Thoracic aorta (tissue), 2 donors: ENCODE results near the gene SLCO4A1. TPM values are rescaled to one million over a fixed set of nuclear protein-coding genes. Genes with fewer than 3 reads are reported as not detected.

Source experiments
- ATAC-seq: fragments of 150-250 bp; one replicate; pipeline ENCODE4 v1.8.0; 2017; ENCODE audit warnings: low read depth; ENCODE audit not compliant: insufficient number of reproducible peaks, low FRiP score
- DNase-seq: peaks from one replicate; pipeline ENCODE4 v3.0.0-alpha.2; 2020; ENCODE audit warnings: low spot score
- H3K27ac ChIP-seq, 2 donors: fragments of 200-600 bp; sonication (generic); 1 replicate in 1 of 2; 2 replicates in 1 of 2; pipeline ENCODE4 v1.5.1; 2016; ENCODE audit warnings: mild to moderate bottlenecking in 2 of 2, moderate library complexity in 2 of 2
- H3K27me3 ChIP-seq: fragments of 200-600 bp; sonication (generic); replicated peaks from 2 replicates; pipeline ENCODE4 v1.6.0; 2016; ENCODE audit warnings: mild to moderate bottlenecking; ENCODE audit not compliant: insufficient read depth
- H3K36me3 ChIP-seq: fragments of 200-600 bp; sonication (generic); one replicate; pipeline ENCODE4 v1.5.1; 2016
- H3K4me1 ChIP-seq, 2 donors: fragments of 200-600 bp; sonication (generic); 1 replicate in 1 of 2; 2 replicates in 1 of 2; pipeline versions ENCODE4 v1.5.1 to v1.6.0; 2016; ENCODE audit warnings: low read depth in 2 of 2, mild to moderate bottlenecking in 1 of 2; ENCODE audit not compliant: control insufficient read depth in 1 of 2
- H3K4me3 ChIP-seq: fragments of 200-600 bp; sonication (generic); 2 replicates; pipeline ENCODE4 v1.5.1; 2016; ENCODE audit warnings: mild to moderate bottlenecking
- H3K9me3 ChIP-seq: fragments of 200-600 bp; sonication (generic); 2 replicates; pipeline ENCODE4 v1.5.1; 2016
- CTCF ChIP-seq: fragments of 200-600 bp; sonication (generic); IDR thresholded peaks from one replicate; pipeline ENCODE4 v1.5.1; 2019; ENCODE audit warnings: antibody characterized with exemption
- total RNA-seq, 2 donors: library from RNA; depleted of rRNA; stranded (reverse); fragments of >200 nt; gene quantifications; one replicate each; pipeline versions ENCODE4 v1.1.0 to v1.2.3, GENCODE V29; 2016

The SLCO4A1 gene
- total RNA-seq, 2 donors from 2014 or later, result 22.1 to 26.0 TPM

- Histone ChIP-seq H3K36me3 (no peaks in the 10 kb centered on the region), H3K27me3 (no peaks in the 10 kb centered on the region), H3K4me1 (peaks cover 0 to 4% of the 10 kb centered on the region in 2 donors), H3K27ac (no peak overlapping the region), H3K9me3 (no peaks in the 10 kb centered on the region), H3K4me3 (no peak overlapping the region)
- peak; percentile 41 for DNase-seq
- no peak for TF ChIP-seq CTCF
- no peak for ATAC-seq
Measured at GRCh38 chr20:62704341-62704948, 62.1 kb downstream of the SLCO4A1 start.

- H3K36me3 ChIP-seq, result no peaks in the 10 kb centered on the region
- DNase-seq (no peak), ATAC-seq (no peak)
- TF ChIP-seq CTCF, result no peak
- H3K4me1 ChIP-seq, result peaks cover 0 to 4% of the 10 kb centered on the region in 2 donors
- no peak overlapping the region for H3K27ac ChIP-seq
- H3K4me3 ChIP-seq, result no peak overlapping the region
- no peaks in the 10 kb centered on the region for H3K9me3 ChIP-seq
- H3K27me3 ChIP-seq, result no peaks in the 10 kb centered on the region
Measured at GRCh38 chr20:62705627-62706026, 63.3 kb downstream of the SLCO4A1 start.

- Histone ChIP-seq H3K9me3 (no peaks in the 10 kb centered on the region), H3K27ac (no peak overlapping the region), H3K4me1 (peaks cover 0 to 4% of the 10 kb centered on the region in 2 donors), H3K4me3 (no peak overlapping the region), H3K27me3 (no peaks in the 10 kb centered on the region), H3K36me3 (no peaks in the 10 kb centered on the region)
- TF ChIP-seq CTCF, result no peak
- DNase-seq (no peak), ATAC-seq (no peak)
Measured at GRCh38 chr20:62706344-62706743, 64.0 kb downstream of the SLCO4A1 start.

GRCh38 chr20:62706857-62707256 is 64.6 kb downstream of the SLCO4A1 start:
- Histone ChIP-seq H3K27ac (no peak overlapping the region), H3K4me3 (no peak overlapping the region), H3K36me3 (no peaks in the 10 kb centered on the region), H3K4me1 (peaks cover 0 to 4% of the 10 kb centered on the region in 2 donors), H3K9me3 (no peaks in the 10 kb centered on the region), H3K27me3 (no peaks in the 10 kb centered on the region)
- no peak for DNase-seq
- no peak for ATAC-seq
- TF ChIP-seq CTCF, result no peak

GRCh38 chr20:62707276-62707920 is 65.1 kb downstream of the SLCO4A1 start:
- H3K4me1 ChIP-seq, result peaks cover 0 to 4% of the 10 kb centered on the region in 2 donors
- H3K9me3 ChIP-seq, result no peaks in the 10 kb centered on the region
- no peaks in the 10 kb centered on the region for H3K36me3 ChIP-seq
- DNase-seq, result no peak
- ATAC-seq, result no peak
- no peak overlapping the region for H3K27ac ChIP-seq
- no peaks in the 10 kb centered on the region for H3K27me3 ChIP-seq
- H3K4me3 ChIP-seq, result no peak overlapping the region
- no peak for TF ChIP-seq CTCF
